Activated T-cell treated with anti-CD3 and anti-CD28 coated beads, Interleukin-2, amount 50 U/mL, for 4 hours (primary cell): ENCODE measurements around the gene ZSCAN31. TPM values are rescaled to one million over a fixed set of nuclear protein-coding genes. Genes with fewer than 3 reads are reported as not detected.
A peak's percentile ranks its signal among the peaks of the same experiment; 100 is the strongest.
"Not testable (repeated sequence)": the region's sequence is repeated elsewhere in the genome, so short reads cannot be mapped to it uniquely, and the experiment has no call there.

Experiments
- ATAC-seq, 2 donors: fragments of 200-7000 bp; cut with Tn5 transposase; one replicate each; pipeline ENCODE4 v1.10.0; 2021
- DNase-seq: peaks from one replicate; pipeline ENCODE4 v3.0.0-alpha.2; 2020
- H3K27me3 Mint-ChIP-seq: one replicate; pipeline ENCODE4 v1.8.0; 2021; ENCODE audit warnings: low read depth, mixed read lengths
- H3K36me3 Mint-ChIP-seq: one replicate; pipeline ENCODE4 v1.8.0; 2022; ENCODE audit warnings: mixed read lengths; ENCODE audit not compliant: insufficient read depth
- H3K4me1 Mint-ChIP-seq: one replicate; pipeline ENCODE4 v1.8.0; 2021; ENCODE audit warnings: low read depth, mixed read lengths
- H3K4me3 Mint-ChIP-seq: one replicate; pipeline ENCODE4 v1.8.0; 2021; ENCODE audit warnings: mild to moderate bottlenecking, moderate library complexity, mixed read lengths
- H3K9me3 Mint-ChIP-seq: one replicate; pipeline ENCODE4 v1.8.0; 2021; ENCODE audit warnings: mixed read lengths
- total RNA-seq, 3 donors: library from RNA; stranded (reverse); gene quantifications; one replicate each; pipeline ENCODE4 v1.2.1, GENCODE V29; 2021

Gene ZSCAN31
- total RNA-seq, 3 donors from 2014 or later = 0.76 to 1.5 (median 0.83) TPM

DNA sequence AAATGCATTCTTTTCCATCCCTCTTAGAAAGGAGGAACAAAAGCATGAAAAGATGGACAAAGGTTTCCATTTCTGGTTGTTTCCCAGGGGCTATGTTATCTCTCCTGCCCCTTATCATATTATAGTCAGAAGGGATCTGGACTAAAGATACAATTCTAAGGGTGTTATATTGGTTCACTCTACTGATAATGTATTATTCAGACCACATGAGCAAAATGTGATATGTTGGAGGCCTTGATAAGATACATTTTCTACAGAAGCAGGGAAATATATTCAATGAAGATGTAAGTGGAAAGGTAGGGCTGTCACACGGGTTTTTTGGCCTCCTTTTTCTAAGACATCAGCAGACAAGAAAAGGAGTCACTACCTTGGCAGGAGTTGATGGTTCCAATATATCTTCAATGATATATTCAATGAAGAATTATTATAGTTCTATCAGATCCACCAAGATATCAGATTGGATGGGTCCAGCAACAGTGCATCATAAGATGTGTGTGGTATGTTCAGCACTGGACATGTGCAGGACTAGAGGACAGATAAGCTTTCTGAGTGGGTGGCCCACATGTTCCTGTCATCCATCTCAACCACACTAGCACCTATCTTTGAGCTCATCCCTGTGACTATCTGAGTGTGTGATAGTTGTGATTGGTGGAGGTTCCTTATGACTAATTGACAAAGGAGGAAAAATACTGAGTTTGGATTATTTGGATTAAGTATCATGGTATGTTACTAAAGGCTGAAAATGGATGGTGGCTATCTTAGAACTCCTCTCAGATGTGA is 8.1 kb upstream of the ZSCAN31 start:
- Mint-ChIP-seq H3K4me1 (no peaks in the 10 kb centered on the region), H3K36me3 (peaks cover 1% of the 10 kb centered on the region), H3K4me3 (no peak overlapping the region), H3K9me3 (peaks cover 6% of the 10 kb centered on the region), H3K27me3 (peaks cover 31% of the 10 kb centered on the region)
- no peak for ATAC-seq
- no peak for DNase-seq

DNA sequence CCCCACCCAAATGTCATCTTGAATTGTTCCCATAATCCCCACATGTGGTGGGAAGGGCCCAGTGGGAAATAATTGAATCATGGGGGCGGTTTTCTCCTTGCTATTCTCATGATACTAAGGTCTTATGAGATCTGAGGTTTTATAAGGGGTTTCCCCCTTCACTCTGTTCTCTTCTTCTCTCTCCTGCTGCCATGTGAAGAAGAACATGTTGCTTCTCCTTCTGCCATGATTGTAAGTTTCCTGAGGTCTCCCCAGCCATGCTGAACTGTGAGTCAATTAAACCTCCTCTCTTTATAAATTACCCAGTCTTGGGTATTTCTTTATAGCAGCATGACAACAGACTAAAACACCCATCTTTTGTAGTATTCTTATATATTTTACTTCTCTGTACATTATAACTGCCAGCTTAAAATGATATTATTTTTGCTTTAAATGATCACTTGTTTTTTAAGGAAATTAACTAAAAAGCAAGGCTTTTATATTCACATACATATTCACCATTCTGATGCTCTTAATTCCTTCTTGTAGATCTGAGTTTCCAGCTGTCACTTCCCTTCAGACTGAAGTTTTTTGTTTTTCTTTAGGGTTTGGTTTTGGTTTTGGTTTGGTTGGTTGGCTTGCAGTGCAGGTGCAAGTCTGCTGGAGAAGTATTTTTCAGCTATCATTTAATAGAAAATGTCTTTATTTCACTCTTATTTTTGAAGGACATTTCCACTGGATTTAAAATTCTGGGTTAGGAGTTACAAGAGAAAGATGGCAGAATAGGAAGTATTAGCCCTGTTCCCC is 4.6 kb upstream of the ZSCAN31 start:
- ATAC-seq (no peak), DNase-seq (no peak)
- peaks cover 13% of the 10 kb centered on the region for H3K27me3 Mint-ChIP-seq
- peaks cover 1% of the 10 kb centered on the region for H3K36me3 Mint-ChIP-seq
- no peak overlapping the region for H3K4me3 Mint-ChIP-seq
- H3K9me3 Mint-ChIP-seq = peaks cover 6% of the 10 kb centered on the region
- no peaks in the 10 kb centered on the region for H3K4me1 Mint-ChIP-seq

DNA sequence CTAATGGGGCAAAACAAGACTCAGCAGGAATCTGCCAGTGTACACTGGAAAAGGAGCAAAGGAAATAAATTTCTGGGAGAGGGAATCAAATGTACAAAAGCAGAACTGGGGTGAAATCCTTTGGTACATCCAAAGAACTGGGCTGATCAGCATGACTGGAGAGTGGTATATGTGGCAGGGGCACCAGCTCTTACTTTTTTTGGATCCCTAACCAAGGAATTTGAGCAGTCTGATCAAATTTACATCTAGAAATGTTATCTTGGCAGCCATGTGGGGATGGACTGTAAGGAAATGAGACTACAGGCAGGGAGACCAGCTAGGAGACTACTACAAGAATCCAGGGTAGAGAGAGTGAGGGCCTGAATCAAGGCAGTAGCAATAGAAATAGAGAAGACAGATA is 1.2 kb upstream of the ZSCAN31 start:
- Mint-ChIP-seq H3K4me3 (no peak overlapping the region), H3K36me3 (peaks cover 1% of the 10 kb centered on the region), H3K27me3 (peaks cover 2% of the 10 kb centered on the region), H3K4me1 (peaks cover 8% of the 10 kb centered on the region), H3K9me3 (peaks cover 6% of the 10 kb centered on the region)
- no peak for DNase-seq
- ATAC-seq = no peak

DNA sequence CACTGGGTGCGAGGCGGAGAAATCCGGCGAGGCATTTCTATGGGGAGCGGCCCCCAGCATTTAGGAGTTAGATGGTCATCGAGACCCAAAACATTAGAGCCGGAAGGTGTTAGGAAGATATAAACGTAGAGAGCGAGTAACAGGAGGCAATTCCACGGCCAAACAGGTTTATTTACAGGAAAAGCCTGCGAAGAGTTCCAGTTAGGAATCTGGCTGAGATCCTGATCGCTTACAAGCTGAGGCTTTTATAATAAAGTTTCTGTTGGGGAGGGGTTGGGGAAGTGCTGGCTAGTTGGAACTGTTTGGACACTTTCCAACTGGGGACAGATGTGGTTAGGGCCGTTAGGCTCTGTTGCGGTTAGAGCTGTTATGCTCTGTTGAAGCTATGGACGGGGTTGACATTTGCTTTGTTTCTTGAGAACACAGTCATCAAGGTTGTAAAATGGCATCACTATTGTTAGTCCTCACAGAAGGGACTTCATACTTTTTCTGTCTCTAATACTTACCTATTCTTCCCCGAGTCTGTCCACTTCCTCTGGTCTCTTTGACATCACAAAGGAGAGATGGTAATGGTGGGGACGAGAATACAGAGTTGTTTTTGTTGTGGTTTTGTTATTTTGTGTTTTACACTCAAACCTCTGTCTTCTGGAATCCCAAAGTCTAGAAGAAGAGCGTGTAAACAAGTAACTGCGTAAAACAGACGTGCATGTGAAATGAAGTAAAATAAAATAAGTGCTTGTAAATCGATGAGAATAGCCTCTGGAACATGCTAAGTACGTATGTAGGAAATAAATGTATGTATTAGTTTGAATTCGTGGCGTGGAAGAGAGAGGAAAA is 554 bp upstream of the ZSCAN31 start:
- Mint-ChIP-seq H3K4me1 (peaks cover 8% of the 10 kb centered on the region), H3K4me3 (no peak overlapping the region), H3K27me3 (peaks cover under 1% of the 10 kb centered on the region), H3K36me3 (peaks cover 1% of the 10 kb centered on the region), H3K9me3 (peaks cover 6% of the 10 kb centered on the region)
- no peak for DNase-seq
- peak in 1 of 2 donors; percentile 25 for ATAC-seq

DNA sequence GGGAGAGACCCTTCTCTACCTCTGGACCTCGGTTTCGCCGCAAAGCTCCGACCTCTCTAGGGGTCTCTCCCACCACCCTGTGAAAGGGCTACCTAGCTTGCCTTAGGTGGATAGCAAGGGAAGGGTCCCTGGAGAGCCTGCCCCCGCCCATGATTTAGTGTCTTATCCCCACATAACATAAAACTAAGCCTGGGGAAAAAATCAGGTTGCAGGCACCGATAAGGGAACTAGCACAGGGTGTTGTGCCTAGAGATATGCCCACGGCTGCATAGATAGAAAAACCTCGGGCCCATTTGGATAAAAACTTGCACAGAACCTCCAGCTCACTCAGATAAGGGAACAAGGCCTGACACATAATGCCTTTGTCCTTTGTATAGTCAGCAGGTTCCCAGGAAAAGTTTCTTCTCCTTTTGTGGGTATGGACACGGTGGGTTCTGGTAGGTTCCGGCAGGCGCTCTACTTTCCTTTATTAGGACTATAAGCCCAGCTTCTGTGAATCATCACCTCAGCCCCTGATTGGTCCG is 846 bp downstream of the ZSCAN31 start:
- H3K27me3 Mint-ChIP-seq = no peaks in the 10 kb centered on the region
- DNase-seq = no peak
- no peak overlapping the region for H3K4me3 Mint-ChIP-seq
- ATAC-seq = peak in 1 of 2 donors; percentile 5
- H3K36me3 Mint-ChIP-seq = no peaks in the 10 kb centered on the region
- peaks cover 2% of the 10 kb centered on the region for H3K9me3 Mint-ChIP-seq
- peaks cover 8% of the 10 kb centered on the region for H3K4me1 Mint-ChIP-seq

DNA sequence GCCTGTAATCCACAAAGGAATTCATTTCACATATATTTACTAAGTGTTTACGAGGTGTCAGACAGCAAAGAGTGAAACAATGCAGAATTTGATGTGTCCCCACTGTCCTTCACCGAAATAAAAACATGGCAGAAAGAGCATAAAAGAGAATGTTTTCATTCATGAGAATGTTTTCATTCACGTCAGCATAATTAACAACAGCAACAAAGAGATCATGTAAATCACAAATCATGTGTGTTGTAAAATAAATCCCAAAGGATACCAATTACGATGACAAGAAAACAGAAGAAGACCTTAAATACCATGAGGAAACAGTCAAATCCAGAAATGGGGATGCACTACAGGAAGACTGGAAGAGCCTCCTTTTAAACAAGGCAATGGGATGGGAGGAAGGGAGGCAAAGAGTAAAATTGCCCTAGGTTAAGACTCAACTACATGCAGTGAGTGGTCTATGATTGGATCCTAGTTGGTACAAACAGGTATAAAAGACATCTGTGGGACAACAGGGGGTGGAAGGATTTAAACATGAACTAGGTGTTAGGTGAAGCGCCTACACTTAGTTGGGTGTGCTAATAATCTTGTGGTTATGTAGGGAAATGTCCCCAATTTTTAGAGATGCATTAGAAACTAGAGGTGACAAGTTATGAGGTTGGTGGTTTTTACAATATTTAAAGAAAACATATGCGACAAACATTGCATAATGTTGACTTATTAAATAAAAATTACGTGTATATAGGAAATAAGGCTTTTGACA is 1.5 kb downstream of the ZSCAN31 start:
- H3K4me1 Mint-ChIP-seq = peaks cover 8% of the 10 kb centered on the region
- DNase-seq = no peak
- no peaks in the 10 kb centered on the region for H3K9me3 Mint-ChIP-seq
- no peak for ATAC-seq
- no peak overlapping the region for H3K4me3 Mint-ChIP-seq
- no peaks in the 10 kb centered on the region for H3K36me3 Mint-ChIP-seq
- H3K27me3 Mint-ChIP-seq = no peaks in the 10 kb centered on the region

DNA sequence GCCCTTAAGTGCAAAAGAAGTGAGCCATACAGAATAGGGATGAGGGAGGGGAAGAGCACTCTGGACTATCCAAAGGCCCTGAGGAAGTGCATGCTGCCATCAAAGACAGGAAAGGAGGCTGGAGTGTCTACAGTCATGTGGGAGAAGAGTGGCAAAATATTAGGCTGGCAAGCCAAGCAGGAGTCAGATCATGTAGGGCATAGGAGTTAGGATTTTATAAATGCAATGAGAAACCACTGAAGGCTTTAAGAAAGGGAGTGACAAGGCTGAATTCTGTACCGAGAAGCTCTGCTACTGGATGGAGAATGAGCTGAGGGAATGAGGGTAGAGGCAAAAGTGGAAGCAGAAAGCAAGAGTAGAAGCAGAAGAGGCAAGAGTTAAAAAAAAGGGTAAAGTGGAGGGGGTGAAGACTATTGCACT is 2.3 kb downstream of the ZSCAN31 start:
- H3K9me3 Mint-ChIP-seq = peaks cover 6% of the 10 kb centered on the region
- no peaks in the 10 kb centered on the region for H3K27me3 Mint-ChIP-seq
- ATAC-seq = no peak
- peaks cover 8% of the 10 kb centered on the region for H3K4me1 Mint-ChIP-seq
- peak overlapping the region; percentile 14 for H3K4me3 Mint-ChIP-seq
- no peak for DNase-seq
- peaks cover 5% of the 10 kb centered on the region for H3K36me3 Mint-ChIP-seq

DNA sequence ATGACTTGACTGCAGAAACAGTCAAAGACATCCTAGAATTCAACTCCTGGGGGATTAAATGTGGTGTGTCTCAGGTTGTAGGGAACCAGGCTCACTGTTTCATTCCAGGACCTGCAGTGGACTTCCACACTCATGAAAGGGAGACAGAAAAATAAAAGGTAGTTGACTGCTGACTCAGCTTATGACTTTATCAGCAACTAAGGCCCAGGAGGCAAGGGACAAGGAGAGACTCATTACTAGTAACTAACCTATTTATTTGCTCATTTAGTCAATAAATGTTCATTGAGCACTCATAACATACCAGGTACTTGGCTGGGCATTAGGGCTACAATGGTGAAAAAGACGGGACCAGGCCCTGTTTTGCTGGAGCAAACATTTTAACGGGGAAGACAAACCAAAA is 2.9 kb downstream of the ZSCAN31 start:
- Mint-ChIP-seq H3K27me3 (no peaks in the 10 kb centered on the region), H3K4me1 (peaks cover 8% of the 10 kb centered on the region), H3K9me3 (peaks cover 6% of the 10 kb centered on the region), H3K4me3 (no peak overlapping the region), H3K36me3 (peaks cover 5% of the 10 kb centered on the region)
- DNase-seq (no peak), ATAC-seq (no peak)

DNA sequence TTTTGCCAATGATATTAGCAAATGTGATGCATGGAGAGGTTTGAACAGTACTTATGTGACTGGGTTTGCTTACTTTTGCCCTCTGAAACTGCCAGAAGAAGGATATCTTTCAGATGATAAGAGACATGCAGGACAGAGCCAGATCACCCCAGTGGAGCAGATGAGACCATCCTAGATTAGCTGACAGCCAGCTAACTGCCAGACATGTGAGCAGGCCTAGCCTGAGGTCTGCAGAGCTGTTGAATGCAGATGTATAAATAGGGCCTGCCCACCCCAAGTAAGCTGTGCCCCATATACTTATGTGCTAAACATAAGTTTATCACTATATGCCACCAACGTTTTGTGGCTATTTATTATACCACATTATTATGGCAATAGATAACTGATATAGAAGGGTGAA is 5.9 kb downstream of the ZSCAN31 start:
- Mint-ChIP-seq H3K36me3 (peaks cover 27% of the 10 kb centered on the region), H3K4me1 (peaks cover 8% of the 10 kb centered on the region)

DNA sequence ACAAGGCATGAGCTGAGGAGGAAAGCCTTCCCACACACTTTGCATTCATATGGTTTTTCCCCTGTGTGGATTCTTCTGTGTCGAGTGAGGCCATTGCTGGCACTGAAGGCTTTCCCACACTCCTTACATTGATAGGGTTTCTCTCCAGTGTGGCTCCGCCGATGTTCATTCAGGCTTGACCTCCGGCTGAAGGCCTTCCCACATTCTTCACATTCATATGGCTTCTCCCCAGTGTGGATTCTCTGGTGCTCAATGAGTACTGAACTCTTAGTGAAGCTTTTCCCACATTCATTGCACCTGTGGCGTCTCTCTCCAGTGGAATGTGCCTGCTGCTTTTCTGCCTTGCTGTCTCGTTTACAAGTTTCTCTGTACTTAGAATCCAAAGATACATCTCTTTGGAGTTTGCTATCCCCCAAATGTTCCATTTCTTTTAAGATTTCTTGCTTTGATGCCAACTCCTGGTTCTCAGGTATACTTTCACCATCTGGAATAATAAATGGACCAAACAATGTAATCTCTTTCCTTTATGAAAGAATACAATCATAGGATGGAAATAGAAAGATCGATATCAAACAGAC is 9.5 kb downstream of the ZSCAN31 start:
- H3K27me3 Mint-ChIP-seq = peaks cover 4% of the 10 kb centered on the region
- no peak for ATAC-seq
- no peak for DNase-seq
- no peaks in the 10 kb centered on the region for H3K4me1 Mint-ChIP-seq
- H3K4me3 Mint-ChIP-seq = no peak overlapping the region
- H3K9me3 Mint-ChIP-seq = peaks cover 29% of the 10 kb centered on the region
- peaks cover 29% of the 10 kb centered on the region for H3K36me3 Mint-ChIP-seq

More for the DNA sequence above, 5.9 kb downstream of the ZSCAN31 start:
- Mint-ChIP-seq H3K9me3 (peaks cover 27% of the 10 kb centered on the region), H3K27me3 (no peaks in the 10 kb centered on the region), H3K4me3 (no peak overlapping the region)
- ATAC-seq = no peak
- DNase-seq = no peak

DNA sequence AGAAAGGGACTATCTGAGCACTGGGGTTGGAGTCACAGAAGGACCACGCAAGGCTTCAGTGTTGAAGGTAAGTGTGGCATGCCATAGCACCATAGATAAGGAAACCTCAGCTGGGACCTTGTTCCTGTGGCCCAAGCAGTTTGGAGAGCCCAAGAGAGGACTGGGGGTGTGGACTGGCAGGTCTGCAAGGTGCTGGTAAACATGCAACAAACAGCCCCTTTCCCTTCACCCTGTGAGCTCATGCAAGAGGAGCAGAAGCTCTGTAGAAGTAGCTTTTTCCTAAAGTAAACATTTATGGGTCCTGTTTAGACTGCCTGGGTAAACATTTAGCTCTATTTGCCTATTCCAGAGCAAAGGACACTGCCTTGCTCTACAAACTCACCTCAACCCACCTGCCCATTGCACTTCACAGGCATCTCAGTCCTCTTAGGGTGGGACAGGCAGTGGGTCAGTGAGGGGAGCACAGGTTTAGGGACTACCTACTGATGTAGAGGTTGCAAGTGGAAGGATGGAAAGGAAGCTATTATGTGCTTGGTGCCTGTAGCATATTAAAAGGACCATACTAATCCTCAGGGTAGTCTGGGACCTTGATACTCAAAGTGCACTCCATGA is 12.0 kb downstream of the ZSCAN31 start:
- peaks cover 24% of the 10 kb centered on the region for H3K9me3 Mint-ChIP-seq
- H3K4me3 Mint-ChIP-seq = no peak overlapping the region
- DNase-seq = no peak
- no peaks in the 10 kb centered on the region for H3K4me1 Mint-ChIP-seq
- H3K36me3 Mint-ChIP-seq = peaks cover 26% of the 10 kb centered on the region
- ATAC-seq = no peak
- H3K27me3 Mint-ChIP-seq = peaks cover 4% of the 10 kb centered on the region

DNA sequence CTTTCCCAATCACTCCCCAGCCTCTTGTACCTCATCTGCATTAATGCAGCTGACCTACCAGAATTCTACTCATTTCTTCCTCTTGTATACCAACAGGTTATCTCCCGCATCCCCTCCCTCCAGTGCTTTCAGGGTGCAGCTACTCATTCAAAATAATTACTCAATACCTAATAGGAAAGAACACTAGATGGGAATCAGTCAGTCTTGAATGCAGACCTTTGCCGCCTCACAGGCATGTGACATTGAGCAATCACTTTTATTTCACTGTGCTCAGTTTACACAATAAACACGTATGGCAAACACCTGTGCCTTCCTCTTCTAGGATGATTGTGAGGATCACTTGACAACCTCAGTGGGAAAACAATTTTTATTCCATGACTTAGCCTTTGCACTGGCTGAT is 13.3 kb downstream of the ZSCAN31 start:
- Mint-ChIP-seq H3K9me3 (peaks cover 20% of the 10 kb centered on the region), H3K4me3 (no peak overlapping the region), H3K36me3 (peaks cover 22% of the 10 kb centered on the region), H3K4me1 (no peaks in the 10 kb centered on the region), H3K27me3 (peaks cover 7% of the 10 kb centered on the region)
- ATAC-seq (no peak), DNase-seq (no peak)

DNA sequence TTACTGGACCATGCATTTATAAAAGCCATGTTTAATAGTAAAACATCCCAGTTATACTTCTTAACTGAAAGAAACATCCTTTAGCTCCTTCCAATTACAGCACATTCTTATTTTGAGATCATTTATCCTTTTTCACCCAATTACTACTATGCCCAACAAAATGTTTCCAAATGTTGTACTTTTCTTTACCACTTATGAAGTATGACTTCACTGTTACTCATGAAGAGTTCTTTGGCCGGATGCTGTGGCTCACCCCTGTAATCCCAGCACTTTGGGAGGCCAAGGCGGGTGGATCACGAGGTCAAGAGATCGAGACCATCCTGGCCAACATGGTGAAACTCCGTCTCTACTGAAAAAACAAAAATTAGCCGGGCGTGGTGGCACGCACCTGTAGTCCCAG is 18.1 kb downstream of the ZSCAN31 start:
- not testable (repeated sequence) for ATAC-seq, DNase-seq, H3K4me3 Mint-ChIP-seq, H3K4me1 Mint-ChIP-seq, H3K36me3 Mint-ChIP-seq, H3K9me3 Mint-ChIP-seq
- H3K27me3 Mint-ChIP-seq = peaks cover 14% of the 10 kb centered on the region
